Nucleus accumbens (tissue), 56 donors: ENCODE measurements around the gene WBP1.
A peak's percentile ranks its signal among the peaks of the same experiment; 100 is the strongest.
"Not testable (repeated sequence)": the region's sequence is repeated elsewhere in the genome, so short reads cannot be mapped to it uniquely, and the experiment has no call there.

Source experiments
- DNase-seq, 56 donors: peaks; one replicate each; lab custom pipeline; 2025; lab: John Stamatoyannopoulos, UW

The WBP1 gene

GRCh38 chr2:74447230-74447999, 10.8 kb upstream of the WBP1 start:
- DNase-seq: no peak

GRCh38 chr2:74448771-74449170, 9.5 kb upstream of the WBP1 start:
- no peak for DNase-seq

GRCh38 chr2:74450570-74451190, 7.6 kb upstream of the WBP1 start:
- DNase-seq: no peak

GRCh38 chr2:74454654-74455511, 3.4 kb upstream of the WBP1 start, which contains the start of gene INO80B:
Gene INO80B (plus strand): TSS chr2:74455087. CDS start chr2:74455117, 30 bp downstream.
- DNase-seq: peak; percentile 77 to 99 (median 95)

GRCh38 chr2:74457129-74457548, 1.1 kb upstream of the WBP1 start:
- DNase-seq: peak in 16 of 56 donors; percentile 36 to 83 (median 60)

GRCh38 chr2:74457549-74458131, 598 bp upstream of the WBP1 start:
- DNase-seq: peak in 35 of 56 donors; percentile 39 to 84 (median 64)

- peak in 1 of 56 donors; percentile 48 for DNase-seq
These were observed 713 bp downstream of the WBP1 start for GRCh38 chr2:74458938-74459363.

- DNase-seq: not testable (repeated sequence)
These were observed 1.4 kb downstream of the WBP1 start for GRCh38 chr2:74459503-74460118.

GRCh38 chr2:74460187-74460586, 1.9 kb downstream of the WBP1 start:
- DNase-seq: not testable (repeated sequence)

GRCh38 chr2:74461187-74462053, 3.2 kb downstream of the WBP1 start:
- no peak for DNase-seq

- DNase-seq: no peak
These were observed 4.0 kb downstream of the WBP1 start for GRCh38 chr2:74462054-74462785.

- DNase-seq: no peak
These were observed 4.5 kb downstream of the WBP1 start for GRCh38 chr2:74462786-74463105.

GRCh38 chr2:74464406-74464805, 6.2 kb downstream of the WBP1 start:
- DNase-seq: no peak

GRCh38 chr2:74470742-74471141, 12.5 kb downstream of the WBP1 start:
- DNase-seq: not testable (repeated sequence)

- DNase-seq: no peak
These were observed 13.3 kb downstream of the WBP1 start for GRCh38 chr2:74471332-74472065.

GRCh38 chr2:74472086-74472944, 14.1 kb downstream of the WBP1 start, which contains the start of gene MRPL53:
Gene MRPL53 (minus strand): TSS chr2:74472680. CDS start chr2:74472660, 20 bp downstream.
- DNase-seq: peak; percentile 29 to 96 (median 90)

- DNase-seq: no peak
These were observed 14.7 kb downstream of the WBP1 start for GRCh38 chr2:74472945-74473258.
